Myocyte (in vitro differentiated cells): ENCODE data around the gene ARHGEF11. TPM values are rescaled to one million over a fixed set of nuclear protein-coding genes. Genes with fewer than 3 reads are reported as not detected.
A peak's percentile ranks its signal among the peaks of the same experiment; 100 is the strongest.
"Not testable (repeated sequence)": the region's sequence is repeated elsewhere in the genome, so short reads cannot be mapped to it uniquely, and the experiment has no call there.

Source experiments
- DNase-seq: peaks from one replicate; pipeline ENCODE4 v3.0.0-alpha.2; 2012; ENCODE audit warnings: low read depth
- total RNA-seq: library from RNA; depleted of rRNA; stranded (reverse); fragments of >200 nt; gene quantifications from 2 replicates; pipeline ENCODE4 v1.2.3, GENCODE V29; 2014

Gene ARHGEF11
- total RNA-seq, 1 donor from 2014 or later, result 19.3 TPM

GRCh38 chr1:156931974-156932710, 113.4 kb downstream of the ARHGEF11 start:
- DNase-seq, result peak; percentile 49

DNA sequence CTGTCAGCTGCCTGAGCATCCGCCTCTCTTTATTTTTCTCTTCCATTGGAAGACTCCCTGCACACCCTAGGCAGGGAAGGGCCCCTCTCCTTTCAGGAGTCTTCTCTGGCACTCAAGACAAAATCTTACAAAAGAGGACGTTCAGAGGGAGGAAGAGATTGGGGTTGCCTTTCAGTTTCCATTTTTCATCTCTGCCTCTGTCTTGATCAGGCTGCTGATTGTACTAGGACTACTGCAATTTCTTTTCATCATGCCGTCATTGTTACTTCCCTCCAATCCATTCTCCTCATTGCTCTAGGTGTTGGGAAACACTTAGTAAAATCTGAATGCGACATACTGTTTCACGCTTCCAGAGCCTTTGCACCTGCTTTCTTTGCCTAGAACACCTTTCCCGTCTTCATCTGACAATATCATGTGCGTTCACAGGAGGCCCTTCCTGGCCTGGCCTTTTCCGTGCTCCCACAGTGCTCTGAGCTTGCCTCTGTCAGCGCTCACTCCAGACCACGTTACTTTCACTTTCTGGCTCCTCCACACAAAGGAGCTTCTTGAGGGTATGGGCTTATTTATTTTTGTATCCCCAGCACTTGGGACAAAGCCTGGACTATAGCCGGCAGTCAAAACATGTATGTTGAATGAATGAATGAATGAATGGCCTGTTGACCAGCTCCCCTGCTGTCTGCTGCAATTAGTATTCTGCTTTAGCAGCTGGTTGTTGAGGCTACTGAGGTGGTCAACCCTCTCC, 114.2 kb downstream of the ARHGEF11 start:
- no peak for DNase-seq

DNA sequence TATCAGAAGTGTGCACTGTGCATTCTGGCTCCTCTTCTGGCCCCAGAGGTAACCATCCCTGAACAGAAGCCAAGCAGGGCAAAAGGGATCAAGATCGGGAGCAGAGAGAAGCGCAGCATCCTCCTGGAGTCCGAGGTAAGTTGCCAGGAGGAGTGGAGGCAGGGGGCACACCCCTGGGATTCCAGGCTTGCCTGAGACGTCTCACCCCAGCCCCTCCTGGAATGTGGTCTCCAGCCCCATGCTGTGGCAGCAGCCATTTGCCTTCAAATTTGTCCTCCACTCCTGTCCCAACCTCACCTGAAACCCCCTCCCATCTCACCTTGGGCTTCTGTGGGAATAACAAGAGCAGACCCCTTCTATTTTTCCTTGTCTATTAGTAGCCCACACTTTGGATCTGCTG, 115.1 kb downstream of the ARHGEF11 start:
- no peak for DNase-seq

DNA sequence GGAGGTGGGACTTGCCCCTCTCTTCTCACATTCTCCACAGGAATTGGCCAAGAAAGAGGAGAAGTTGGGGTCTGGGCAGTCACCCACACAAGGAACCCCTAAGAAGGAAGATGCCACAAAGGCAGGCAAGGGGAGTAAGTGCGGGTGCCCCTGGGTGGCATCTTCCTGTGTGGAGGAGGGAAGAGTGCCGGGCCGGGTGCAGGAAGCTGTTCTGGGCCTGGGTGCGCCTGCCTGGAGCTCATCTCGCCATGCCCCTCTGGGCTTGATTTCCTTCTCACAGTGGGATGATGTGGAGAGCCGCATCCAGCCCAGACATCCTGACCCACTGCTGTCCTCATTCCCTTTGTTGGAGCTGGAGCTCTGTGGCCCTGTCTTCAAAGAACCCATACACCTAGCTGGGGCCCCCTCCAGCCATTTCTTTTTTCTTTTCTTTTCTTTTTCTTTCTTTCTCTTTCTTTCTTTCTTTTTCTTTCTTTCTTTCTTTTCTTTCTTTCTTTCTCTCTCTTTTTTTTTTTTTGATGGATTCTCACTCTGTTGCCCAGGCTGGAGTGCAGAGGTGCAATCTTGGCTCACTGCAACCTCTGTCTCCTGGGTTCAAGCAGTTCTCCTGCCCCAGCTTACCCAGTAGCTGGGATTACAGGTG, 115.8 kb downstream of the ARHGEF11 start:
- DNase-seq, result no peak

- no peak for DNase-seq
Observed at GRCh38 chr1:156928043-156928602, 117.4 kb downstream of the ARHGEF11 start.

DNA sequence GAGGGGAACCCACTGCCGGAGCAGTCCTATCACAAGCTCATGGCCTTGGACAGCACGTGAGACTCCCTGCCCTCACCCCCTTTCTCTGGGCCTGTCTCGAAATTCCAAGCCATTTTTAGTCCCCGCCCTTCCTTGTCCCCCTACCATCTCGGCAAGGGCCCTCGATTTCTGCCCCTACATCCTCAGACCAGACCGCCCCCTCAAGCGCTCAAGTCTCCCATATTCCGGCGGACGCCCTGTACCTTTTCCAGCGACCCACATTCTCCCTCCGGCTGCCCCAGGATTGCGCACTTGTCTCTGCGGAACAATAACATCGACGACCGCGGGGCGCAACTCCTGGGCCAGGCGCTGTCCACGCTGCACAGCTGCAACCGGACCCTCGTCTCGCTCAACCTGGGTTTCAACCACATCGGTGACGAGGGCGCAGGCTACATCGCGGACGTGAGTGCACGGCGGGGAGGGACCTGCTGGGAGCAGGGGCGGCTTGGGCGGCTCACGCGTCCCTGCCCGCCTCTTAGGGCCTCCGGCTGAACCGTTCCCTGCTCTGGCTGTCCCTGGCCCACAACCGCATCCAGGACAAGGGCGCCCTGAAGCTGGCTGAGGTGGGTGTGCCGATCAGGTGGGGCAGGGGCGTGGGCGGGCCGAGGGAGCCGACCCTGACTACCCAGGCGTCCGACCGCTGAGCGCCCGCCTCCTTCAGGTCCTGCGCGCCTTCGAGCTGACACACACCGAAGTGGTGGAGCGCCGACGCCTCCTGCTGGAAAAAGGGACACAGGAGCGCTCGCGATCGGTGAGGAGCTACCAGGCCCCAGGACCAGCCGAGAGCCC, 118.1 kb downstream of the ARHGEF11 start:
- DNase-seq, result peak; percentile 65

- not testable (repeated sequence) for DNase-seq
Observed at GRCh38 chr1:156926695-156927094, 118.8 kb downstream of the ARHGEF11 start.

DNA sequence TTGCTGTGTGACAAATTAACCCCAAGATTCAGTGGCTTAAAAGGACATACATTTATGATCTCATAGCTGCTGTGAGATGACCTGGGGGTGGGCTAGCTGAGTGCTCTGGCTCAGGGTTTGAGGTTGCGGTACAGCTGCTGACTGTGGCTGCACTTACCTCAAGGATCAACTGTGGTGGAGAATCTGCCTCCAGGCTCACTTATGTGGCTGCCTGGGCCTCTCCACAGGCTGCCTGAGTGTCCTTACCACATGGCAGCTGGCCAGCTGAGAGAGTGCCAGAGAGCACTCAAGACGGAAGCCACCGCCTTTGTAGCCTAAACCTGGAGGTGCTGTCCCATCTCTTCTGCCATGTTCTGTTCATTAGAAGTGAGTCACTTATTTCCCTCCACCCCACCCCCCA, 119.4 kb downstream of the ARHGEF11 start:
- DNase-seq, result peak; percentile 95

DNA sequence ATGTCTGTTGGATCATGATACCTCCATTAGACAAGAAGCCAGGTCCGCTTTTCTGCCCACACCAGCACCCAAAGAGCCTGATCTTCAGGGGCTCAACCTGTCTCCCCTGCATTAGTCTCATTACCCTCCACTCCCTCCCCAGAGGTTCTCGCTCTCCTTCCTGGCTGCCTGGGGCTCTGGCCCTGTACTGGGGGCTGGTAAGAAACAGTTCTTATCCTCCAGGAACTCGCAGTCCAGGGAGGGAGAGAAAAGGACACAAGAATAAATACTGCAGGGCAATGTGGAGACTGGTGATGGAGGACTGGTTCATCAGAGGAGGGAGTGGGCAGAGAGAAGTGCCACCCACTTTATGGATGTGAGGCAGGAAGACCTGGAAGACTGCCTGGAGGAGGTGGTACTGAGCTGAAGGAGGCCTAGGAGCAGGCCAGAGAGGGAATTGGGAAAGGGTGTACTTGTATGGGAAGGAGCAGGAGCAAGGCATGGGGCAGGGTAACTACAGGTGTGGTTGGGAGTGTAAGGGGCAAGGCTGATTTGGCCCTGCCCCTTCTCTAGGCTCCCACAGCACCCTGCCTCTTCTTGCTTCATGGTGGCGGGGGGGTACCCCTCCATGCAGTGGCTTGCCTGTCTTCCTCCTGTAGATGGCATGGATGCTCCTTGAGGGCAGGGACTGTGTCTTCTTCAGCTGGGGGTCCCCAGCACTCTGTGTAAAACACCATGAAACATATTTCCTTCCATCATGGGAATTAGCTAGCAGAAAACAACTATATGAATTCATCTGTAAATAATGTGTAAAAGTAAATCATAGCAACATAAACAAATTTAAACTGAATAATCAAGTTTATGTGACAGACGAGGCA, 120.2 kb downstream of the ARHGEF11 start:
- no peak for DNase-seq

- no peak for DNase-seq
Observed at GRCh38 chr1:156924478-156925153, 120.9 kb downstream of the ARHGEF11 start.

GRCh38 chr1:156923670-156924477, 121.7 kb downstream of the ARHGEF11 start:
- no peak for DNase-seq

DNA sequence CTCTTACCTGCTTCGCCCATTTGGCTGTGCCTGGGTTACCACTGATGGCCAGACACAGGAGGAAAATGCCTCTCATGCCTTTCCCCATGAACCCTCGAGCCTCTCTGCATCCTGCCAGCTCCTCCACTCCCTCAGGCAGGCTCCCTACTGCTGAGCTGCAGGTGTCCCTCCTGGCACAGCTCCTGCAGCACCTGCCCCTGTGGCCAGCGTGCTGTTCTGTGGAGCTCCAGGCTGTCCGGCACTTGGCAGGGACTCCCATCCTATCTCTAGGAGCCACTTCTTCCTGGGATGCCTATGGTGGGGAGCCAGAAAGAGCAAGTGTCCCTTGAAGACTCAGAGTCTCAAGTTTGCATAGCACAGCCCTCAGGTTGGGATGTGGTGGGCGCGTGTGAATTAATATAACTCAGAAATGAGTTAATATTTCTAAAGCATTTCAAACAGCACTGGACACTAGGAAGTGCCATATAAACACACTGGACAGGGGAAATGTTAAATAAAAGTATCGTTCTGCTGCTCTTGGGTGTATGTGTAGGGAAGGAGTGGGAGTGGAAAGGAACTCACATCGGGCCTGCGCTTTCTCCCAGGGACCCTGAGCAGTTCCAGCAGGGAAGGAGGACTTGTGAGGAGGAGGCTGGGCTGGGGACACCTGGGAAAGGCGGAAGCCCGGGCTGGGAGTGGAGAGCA, 122.4 kb downstream of the ARHGEF11 start:
- no peak for DNase-seq

DNA sequence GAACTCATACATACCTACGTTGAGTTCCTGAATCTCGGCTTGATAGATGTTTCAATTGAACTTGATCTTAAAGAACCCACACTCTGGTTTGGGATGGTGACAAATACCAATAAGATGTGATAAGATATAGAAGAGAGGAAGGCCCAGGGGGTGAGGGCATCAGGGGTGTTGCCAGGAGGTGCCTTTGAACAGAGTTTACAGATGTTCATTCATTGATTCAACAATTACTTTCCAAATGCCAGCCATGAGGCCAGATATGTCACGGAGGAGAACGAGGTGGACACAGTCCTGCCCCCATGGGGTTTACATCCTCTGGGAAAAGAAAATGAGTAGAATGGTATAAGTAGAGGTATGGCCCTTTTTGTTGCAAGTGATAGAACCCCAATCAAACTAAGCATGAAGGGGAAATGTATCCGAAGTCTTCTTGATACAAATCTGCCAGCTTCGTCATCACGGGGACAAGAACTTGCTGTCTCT, 124.5 kb downstream of the ARHGEF11 start:
- no peak for DNase-seq

DNA sequence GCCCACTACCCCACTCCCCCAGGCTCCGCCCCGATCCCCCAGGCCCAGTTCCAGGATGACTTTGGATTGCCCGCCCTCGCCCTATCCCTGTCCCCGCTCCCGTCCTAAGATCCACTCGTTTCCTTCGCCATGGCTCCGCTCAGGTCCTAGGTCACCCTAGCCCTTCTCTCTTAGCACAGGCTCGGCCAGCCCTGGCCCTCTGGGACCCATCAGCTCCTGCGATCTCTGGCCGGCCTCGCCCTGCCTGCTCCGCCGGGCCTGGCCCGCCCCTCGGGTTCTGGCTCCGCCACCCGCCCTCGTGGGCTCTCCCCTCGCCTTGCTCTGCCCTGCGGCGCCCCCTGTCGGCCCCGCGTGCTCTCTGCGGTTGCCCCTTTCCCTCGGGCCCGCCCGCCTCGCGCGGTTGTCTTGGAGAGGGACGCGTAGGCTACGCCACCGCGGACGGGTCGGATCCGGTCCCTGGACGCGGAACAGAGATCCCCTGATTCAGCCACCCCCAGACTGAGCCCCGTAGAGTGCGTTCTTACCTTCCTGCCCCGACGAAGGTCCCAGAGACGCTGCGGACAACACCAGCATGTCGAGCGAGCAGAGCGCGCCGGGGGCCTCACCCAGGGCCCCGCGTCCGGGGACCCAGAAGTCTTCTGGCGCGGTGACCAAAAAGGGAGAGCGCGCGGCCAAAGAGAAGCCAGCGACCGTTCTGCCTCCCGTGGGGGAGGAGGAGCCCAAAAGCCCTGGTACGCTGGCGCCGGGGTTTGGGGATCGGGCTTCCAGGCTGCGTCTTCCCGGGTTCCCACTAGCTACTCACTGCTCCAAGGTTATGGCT, 125.1 kb downstream of the ARHGEF11 start, which contains the start of gene LRRC71:
Gene LRRC71, plus strand, starts transcription at position 400 of the 820 bp plus-strand sequence. Its CDS starts 172 bp downstream, at position 572.
- DNase-seq, result peak; percentile 65

DNA sequence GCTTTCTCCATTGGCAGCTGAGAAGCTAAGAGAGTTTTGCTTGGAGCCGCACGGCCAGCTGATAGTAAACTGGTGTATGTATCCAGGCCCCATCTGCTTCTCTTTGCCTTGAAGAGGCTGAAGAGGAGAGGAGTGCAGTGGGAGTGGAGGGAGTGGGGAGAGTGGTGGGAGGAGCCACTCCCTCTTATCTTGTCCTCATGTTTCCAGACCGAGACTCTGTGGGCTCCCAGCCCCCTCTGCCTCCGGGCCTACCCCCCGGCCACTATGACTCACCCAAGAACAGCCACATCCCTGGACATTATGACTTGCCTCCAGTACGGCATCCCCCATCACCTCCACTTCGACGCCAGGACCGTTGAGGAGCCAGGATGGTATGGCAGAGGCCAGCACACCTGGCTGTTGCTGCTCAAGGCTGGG, 131.1 kb downstream of the ARHGEF11 start:
- DNase-seq, result no peak

DNA sequence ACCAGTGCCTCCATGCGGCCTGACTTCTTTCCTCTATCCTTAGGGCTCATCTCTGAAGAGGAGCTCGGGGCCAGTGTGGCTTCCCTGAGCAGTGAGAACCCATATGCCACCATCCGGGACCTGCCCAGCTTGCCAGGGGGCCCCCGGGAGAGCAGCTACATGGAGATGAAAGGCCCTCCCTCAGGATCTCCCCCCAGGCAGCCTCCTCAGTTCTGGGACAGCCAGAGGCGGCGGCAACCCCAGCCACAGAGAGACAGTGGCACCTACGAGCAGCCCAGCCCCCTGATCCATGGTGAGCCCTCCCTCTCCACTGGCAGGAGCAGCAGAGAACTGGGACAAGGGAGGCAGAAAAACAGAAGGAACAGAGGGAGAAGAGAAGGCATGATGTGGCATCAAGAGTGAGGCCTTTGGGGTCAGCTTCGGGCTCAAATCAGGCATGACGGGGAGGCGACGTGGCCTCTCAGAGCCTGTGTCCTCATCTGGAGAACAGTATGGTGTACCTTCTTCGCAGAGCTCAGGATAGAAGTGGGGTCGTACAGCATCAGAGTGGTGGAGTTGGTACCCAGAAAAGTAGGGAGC, 131.6 kb downstream of the ARHGEF11 start:
- no peak for DNase-seq
